H1 (cell line): Measurements from ENCODE around the gene ENDOV. TPM values are rescaled to one million over a fixed set of nuclear protein-coding genes. Genes with fewer than 3 reads are reported as not detected.

Source experiments
- CTCF ChIA-PET: fragments of 300-600 bp; sonication (Branson Sonifier 250); formaldehyde crosslinking; loops from one replicate; lab custom pipeline; 2021; ENCODE audit not compliant: partially characterized antibody; lab: Charles Lee
- POLR2A ChIA-PET: fragments of 300-600 bp; sonication (Branson Sonifier 250); formaldehyde crosslinking; loops from one replicate; lab custom pipeline; 2021; ENCODE audit warnings: inconsistent platforms; ENCODE audit not compliant: partially characterized antibody; lab: Charles Lee
- DNase-seq, 2 experiments: peaks; one replicate each; pipeline versions ENCODE4 v3.0.0 to v3.0.0-alpha.2; 2010 to 2022; ENCODE audit warnings: low spot score in 2 of 2, low read depth in 1 of 2, mixed read lengths in 1 of 2
- FAIRE-seq: peaks from 2 replicates; lab custom pipeline; 2011; peaks lifted over from hg19 to GRCh38; lab: Jason Lieb, UNC
- H2AFZ ChIP-seq: 2 replicates; pipeline ENCODE4 v1.8.1; 2012; ENCODE audit warnings: low read length, inconsistent platforms
- H2AK5ac ChIP-seq: 2 replicates; pipeline ENCODE4 v1.6.1; 2013; ENCODE audit warnings: low read depth, low read length
- H2BK120ac ChIP-seq: replicated peaks from 2 replicates; pipeline ENCODE3; 2013; ENCODE audit warnings: low read depth, low read length, inconsistent platforms
- H2BK12ac ChIP-seq: 2 replicates; pipeline ENCODE4 v1.6.1; 2013; ENCODE audit warnings: low read depth, low read length
- H2BK15ac ChIP-seq: 2 replicates; pipeline ENCODE4 v1.6.1; 2013; ENCODE audit warnings: low read length
- H2BK20ac ChIP-seq: 2 replicates; pipeline ENCODE4 v1.6.1; 2013; ENCODE audit warnings: low read length
- H2BK5ac ChIP-seq: 2 replicates; pipeline ENCODE4 v1.6.1; 2013; ENCODE audit warnings: low read depth, low read length
- H3K14ac ChIP-seq: 2 replicates; pipeline ENCODE4 v1.6.1; 2013; ENCODE audit warnings: inconsistent platforms; ENCODE audit not compliant: insufficient read length
- H3K18ac ChIP-seq: 2 replicates; pipeline ENCODE4 v1.6.1; 2013; ENCODE audit warnings: low read length; ENCODE audit errors: extremely low read depth
- H3K23ac ChIP-seq: 2 replicates; pipeline ENCODE4 v1.6.1; 2013; ENCODE audit warnings: inconsistent platforms; ENCODE audit not compliant: insufficient read length
- H3K23me2 ChIP-seq: 2 replicates; pipeline ENCODE4 v1.6.1; 2013; ENCODE audit warnings: low read depth, low read length
- H3K27ac ChIP-seq: 2 replicates; pipeline ENCODE4 v1.6.1; 2011; ENCODE audit warnings: low read depth, low read length, inconsistent platforms
- H3K27me3 ChIP-seq, 4 experiments: replicated peaks in 1 of 4; 1 replicate in 1 of 4; 2 replicates in 3 of 4; pipeline versions ENCODE4 v1.6.1 to v1.8.1; 2011 to 2013; ENCODE audit warnings: low read length in 3 of 4, mild to moderate bottlenecking in 3 of 4, inconsistent platforms in 2 of 4, mixed read lengths in 2 of 4, moderate library complexity in 1 of 4; ENCODE audit not compliant: control insufficient read depth in 3 of 4, insufficient read depth in 3 of 4; ENCODE audit errors: extremely low read depth in 1 of 4
- H3K36me3 ChIP-seq, 4 experiments: 2 replicates each; pipeline versions ENCODE4 v1.6.1 to v1.8.1; 2011 to 2013; ENCODE audit warnings: mild to moderate bottlenecking in 4 of 4, low read length in 3 of 4, moderate library complexity in 2 of 4, control low read depth in 1 of 4, inconsistent platforms in 1 of 4; ENCODE audit not compliant: insufficient read depth in 4 of 4, control insufficient read depth in 2 of 4
- H3K4ac ChIP-seq: replicated peaks from 2 replicates; pipeline ENCODE3; 2013; ENCODE audit warnings: low read length, low read depth, mixed read lengths, inconsistent platforms; ENCODE audit not compliant: insufficient read length
- H3K4me1 ChIP-seq, 4 experiments: replicated peaks in 1 of 4; 1 replicate in 1 of 4; 2 replicates in 3 of 4; pipeline versions ENCODE4 v1.6.1 to v1.8.1; 2011 to 2013; ENCODE audit warnings: low read length in 3 of 4, inconsistent platforms in 2 of 4, mixed read lengths in 1 of 4; ENCODE audit not compliant: insufficient read depth in 4 of 4, control insufficient read depth in 3 of 4
- H3K4me2 ChIP-seq, 2 experiments: 2 replicates each; pipeline versions ENCODE4 v1.6.1 to v1.8.1; 2011 to 2013; ENCODE audit warnings: low read depth in 2 of 2, low read length in 2 of 2, control low read depth in 1 of 2, inconsistent platforms in 1 of 2, mild to moderate bottlenecking in 1 of 2; ENCODE audit not compliant: insufficient read depth in 1 of 2
- H3K4me3 ChIP-seq, 4 experiments: fragments of 200-600, 300-600 bp in 1 of 4; sonication (generic), shearing (Covaris generic), sonication (Bioruptor Twin) in 1 of 4; 2 replicates each; pipeline versions ENCODE4 v1.5.1 to v1.8.1; 2011 to 2016; ENCODE audit warnings: low read length in 4 of 4, low read depth in 3 of 4, control low read depth in 2 of 4, inconsistent platforms in 2 of 4, mild to moderate bottlenecking in 2 of 4, mixed read lengths in 1 of 4, moderate library complexity in 1 of 4; ENCODE audit not compliant: insufficient read depth in 2 of 4; ENCODE audit errors: extremely low read depth in 1 of 4
- H3K56ac ChIP-seq: replicated peaks from 2 replicates; pipeline ENCODE3; 2013; ENCODE audit warnings: low read depth, mild to moderate bottlenecking, mixed read lengths, low read length, inconsistent platforms; ENCODE audit not compliant: insufficient read length
- H3K79me1 ChIP-seq: 2 replicates; pipeline ENCODE4 v1.6.1; 2013; ENCODE audit warnings: low read depth, low read length, control low read depth
- H3K79me2 ChIP-seq, 2 experiments: 2 replicates each; pipeline versions ENCODE4 v1.6.1 to v1.8.1; 2012 to 2013; ENCODE audit warnings: low read length in 2 of 2, mild to moderate bottlenecking in 2 of 2, inconsistent platforms in 1 of 2; ENCODE audit not compliant: insufficient read depth in 2 of 2, control insufficient read depth in 1 of 2
- H3K9ac ChIP-seq, 4 experiments: replicated peaks in 1 of 4; 1 replicate in 1 of 4; 2 replicates in 3 of 4; pipeline versions ENCODE4 v1.6.1 to v1.8.1; 2011 to 2013; ENCODE audit warnings: low read depth in 3 of 4, low read length in 3 of 4, control low read depth in 2 of 4, mild to moderate bottlenecking in 2 of 4, moderate library complexity in 2 of 4, inconsistent platforms in 1 of 4; ENCODE audit errors: extremely low read depth in 1 of 4
- H3K9me3 ChIP-seq, 2 experiments: 2 replicates each; pipeline versions ENCODE4 v1.6.1 to v1.8.1; 2012 to 2013; ENCODE audit warnings: mild to moderate bottlenecking in 2 of 2, moderate library complexity in 2 of 2, control low read depth in 1 of 2, inconsistent platforms in 1 of 2, low read depth in 1 of 2, low read length in 1 of 2, mixed read lengths in 1 of 2; ENCODE audit not compliant: insufficient read depth in 2 of 2
- H4K20me1 ChIP-seq, 2 experiments: replicated peaks in 1 of 2; 2 replicates each; pipeline versions ENCODE3 to v1.8.1; 2011 to 2013; ENCODE audit warnings: inconsistent platforms in 2 of 2, low read length in 2 of 2, mild to moderate bottlenecking in 1 of 2; ENCODE audit not compliant: insufficient read depth in 2 of 2, control insufficient read depth in 1 of 2
- H4K5ac ChIP-seq: 2 replicates; pipeline ENCODE4 v1.6.1; 2013; ENCODE audit warnings: low read length, low read depth, mixed read lengths, inconsistent platforms; ENCODE audit not compliant: insufficient read length
- H4K8ac ChIP-seq: 2 replicates; pipeline ENCODE4 v1.8.0; 2013; ENCODE audit warnings: mild to moderate bottlenecking, moderate library complexity, low read length, inconsistent platforms; ENCODE audit not compliant: insufficient read depth; ENCODE audit errors: extremely low read depth
- H4K91ac ChIP-seq: replicated peaks from 2 replicates; pipeline ENCODE3; 2013; ENCODE audit warnings: low read length, mixed read lengths, inconsistent platforms; ENCODE audit not compliant: insufficient read length
- CREB1 ChIP-seq: IDR thresholded peaks from 2 replicates; pipeline ENCODE4 v1.6.1; 2012; ENCODE audit warnings: inconsistent platforms
- HDAC6 ChIP-seq: IDR thresholded peaks from one replicate; pipeline ENCODE4 v1.7.1; 2012; ENCODE audit warnings: low read depth, mild to moderate bottlenecking, inconsistent platforms, low read length, moderate library complexity
- JUND ChIP-seq: IDR thresholded peaks from 2 replicates; pipeline ENCODE4 v1.6.1; 2011; ENCODE audit warnings: mild to moderate bottlenecking, improper control_type of control experiment, low read length
- NANOG ChIP-seq: IDR thresholded peaks from 2 replicates; pipeline ENCODE4 v1.6.1; 2011; ENCODE audit warnings: low read length, low read depth, mild to moderate bottlenecking, inconsistent platforms; ENCODE audit not compliant: insufficient read depth, poor library complexity, severe bottlenecking
- RXRA ChIP-seq: IDR thresholded peaks from 2 replicates; pipeline ENCODE4 v1.6.1; 2011; ENCODE audit warnings: low read depth, mild to moderate bottlenecking, low read length, moderate library complexity; ENCODE audit not compliant: insufficient read depth
- WGBS, 2 experiments: shearing (Covaris generic) in 1 of 2; methylation state at CpG; one replicate each; pipeline versions ENCODE4 v1.1.6 to v1.1.7; 2013 to 2015; ENCODE audit warnings: low lambda C conversion rate in 2 of 2, mixed read lengths in 2 of 2, inconsistent platforms in 1 of 2, low coverage in 1 of 2, missing lambda C conversion rate in 1 of 2; ENCODE audit not compliant: insufficient replicate concordance in 2 of 2, insufficient coverage in 1 of 2, insufficient read length in 1 of 2; ENCODE audit errors: extremely low coverage in 1 of 2, missing lambda C conversion rate in 1 of 2; 5-methylcytosine and 5-hydroxymethylcytosine counted together
- polyA plus RNA-seq, 7 experiments: library from polyadenylated mRNA; depleted of rRNA in 3 of 7; stranded (reverse) in 5 of 7; unstranded in 2 of 7; fragments of >200 nt in 5 of 7; fragments of 200-250 nt in 2 of 7; gene quantifications; 1 replicate in 5 of 7; 2 replicates in 1 of 7; 4 replicates in 1 of 7; pipeline versions ENCODE4 v1.2.1 to v1.2.3, GENCODE V29; 2011 to 2013; ENCODE audit warnings: missing spikeins in 2 of 7, mixed read lengths in 2 of 7
- total RNA-seq: library from RNA; stranded (reverse); fragmentation: NEBNext Ultra II Directional; extraction: Animal tissue kit (Norgen Biotek cat#: 25700); gene quantifications from 2 replicates; pipeline ENCODE4 v1.2.1, GENCODE V29; 2021

The ENDOV gene
- total and polyA plus RNA-seq, 2 of the 8 experiments (the other 6 are each of a cell fraction or from before 2014, with no cell fraction given), result 10.6 to 13.3 TPM

DNA sequence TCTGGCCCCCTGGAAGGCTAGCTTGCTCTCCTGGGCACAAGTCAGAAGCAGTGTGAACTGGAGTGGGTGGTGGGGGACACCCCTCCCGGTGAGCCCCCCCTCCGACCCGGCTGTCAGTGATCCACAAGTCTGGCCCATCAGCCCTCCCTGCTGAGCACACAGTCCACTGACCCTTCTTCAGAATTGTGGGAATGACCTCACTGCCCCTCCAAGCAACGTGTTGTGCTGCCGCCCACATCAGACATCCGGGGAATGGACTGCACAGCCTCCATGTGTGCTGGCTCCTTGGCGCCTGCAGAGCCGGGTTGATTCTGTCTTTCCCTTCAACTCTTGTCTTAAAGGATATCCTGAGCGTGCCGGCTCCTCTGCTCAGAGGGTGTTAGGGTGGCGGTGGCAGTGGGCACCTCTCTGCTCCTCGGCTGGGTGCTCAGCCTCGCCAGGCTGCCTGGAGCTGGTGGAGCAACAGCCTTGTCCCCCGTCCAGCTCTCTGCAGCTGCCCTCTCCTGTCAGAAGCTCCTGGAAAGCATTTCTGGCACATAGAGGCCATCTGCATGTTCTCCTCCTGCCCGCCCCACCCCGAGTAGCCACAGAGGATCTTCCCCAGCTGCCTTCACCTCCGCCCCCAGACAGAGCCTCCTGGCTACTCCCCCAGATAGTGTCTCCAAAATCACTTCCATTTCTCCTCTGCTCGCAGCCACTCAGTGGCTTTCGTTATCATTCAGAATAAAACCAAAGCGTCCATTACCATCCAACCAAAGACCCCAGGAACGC lies 41.7 kb downstream of the ENDOV start:
- Histone ChIP-seq H3K23me2 (peaks cover 8% of the 10 kb centered on the region), H2BK15ac (no peak overlapping the region), H3K56ac (no peak overlapping the region), H3K79me1 (no peaks in the 10 kb centered on the region), H2BK5ac (no peak overlapping the region), H3K9ac (no peak overlapping the region), H3K23ac (no peak overlapping the region), H3K9me3 (no peaks in the 10 kb centered on the region), H2BK20ac (no peak overlapping the region), H3K4ac (peak overlapping the region; percentile 69), H4K20me1 (no peaks in the 10 kb centered on the region), H3K27me3 (peaks cover 0 to 13% (median 9%) of the 10 kb centered on the region in 4 experiments; a peak in 5 of 7 replicates), H3K36me3 (no peaks in the 10 kb centered on the region), H3K79me2 (no peaks in the 10 kb centered on the region), H2AK5ac (no peak overlapping the region), H2BK12ac (no peak overlapping the region), H3K27ac (no peak overlapping the region), H2BK120ac (no peak overlapping the region), H3K18ac (no peak overlapping the region), H2AFZ (no peak overlapping the region), H3K14ac (no peak overlapping the region), H3K4me3 (no peak overlapping the region), H4K5ac (no peak overlapping the region), H4K8ac (no peak overlapping the region), H3K4me1 (peaks cover 0 to 7% (median 3%) of the 10 kb centered on the region in 4 experiments; a peak in 4 of 7 replicates), H3K4me2 (no peak overlapping the region; a peak in 1 of 4 replicates), H4K91ac (no peak overlapping the region)
- POLR2A ChIA-PET, result interaction anchor here (1.4 to 2.8 kb wide), 3 partner anchors 8 to 25 kb away, joined by 3 to 8 read pairs (median 4); no protein-coding TSS in a partner anchor
- TF ChIP-seq HDAC6 (no peak), JUND (no peak), NANOG (no peak), CREB1 (no peak), RXRA (no peak)
- DNase-seq, result no peak
- CTCF ChIA-PET, result interaction anchor here (0.7 to 2.2 kb wide), 7 partner anchors 19 to 621 kb away, joined by 3 to 5 read pairs (median 3); no protein-coding TSS in a partner anchor
- WGBS, 2 experiments, result 78% methylated on average over 21 of the region's 21 CpGs; no CpG with 5 or more reads in 1 of the 2 experiments
- no peak for FAIRE-seq
